Subcutaneous adipose tissue (tissue), 4 donors: ENCODE measurements around the gene MEIOC. TPM values are rescaled to one million over a fixed set of nuclear protein-coding genes. Genes with fewer than 3 reads are reported as not detected.

Experiments
- CTCF ChIP-seq: fragments of 450-650 bp; IDR thresholded peaks from one replicate; pipeline ENCODE4 v1.5.1; 2016; ENCODE audit warnings: low read depth, mild to moderate bottlenecking, control low read depth, antibody characterized with exemption, moderate library complexity
- total RNA-seq, 4 donors: library from RNA; depleted of rRNA; stranded (reverse); fragments of >200 nt; gene quantifications; one replicate each; pipeline ENCODE4 v1.1.0, GENCODE V29; 2016

Gene MEIOC
- total RNA-seq, 4 donors from 2014 or later, result 0.33 TPM; not detected in 3

- TF ChIP-seq CTCF, result no peak
Observed at GRCh38 chr17:44637066-44637465, 19.2 kb upstream of the MEIOC start.

GRCh38 chr17:44642834-44643233, 13.4 kb upstream of the MEIOC start:
- no peak for TF ChIP-seq CTCF

- no peak for TF ChIP-seq CTCF
Observed at GRCh38 chr17:44645341-44645740, 10.9 kb upstream of the MEIOC start.

- no peak for TF ChIP-seq CTCF
Observed at GRCh38 chr17:44646280-44646679, 10.0 kb upstream of the MEIOC start.

GRCh38 chr17:44647736-44648135, 8.5 kb upstream of the MEIOC start:
- TF ChIP-seq CTCF, result no peak

- no peak for TF ChIP-seq CTCF
Observed at GRCh38 chr17:44648963-44649362, 7.3 kb upstream of the MEIOC start.

GRCh38 chr17:44651228-44651627, 5.0 kb upstream of the MEIOC start:
- no peak for TF ChIP-seq CTCF
